ENCODE measurements around the gene ZBTB7A. TPM values are rescaled to one million over a fixed set of nuclear protein-coding genes. Genes with fewer than 3 reads are reported as not detected.

The ZBTB7A gene
- total RNA-seq, 2 experiments from 2014 or later = 46.6 TPM

DNA sequence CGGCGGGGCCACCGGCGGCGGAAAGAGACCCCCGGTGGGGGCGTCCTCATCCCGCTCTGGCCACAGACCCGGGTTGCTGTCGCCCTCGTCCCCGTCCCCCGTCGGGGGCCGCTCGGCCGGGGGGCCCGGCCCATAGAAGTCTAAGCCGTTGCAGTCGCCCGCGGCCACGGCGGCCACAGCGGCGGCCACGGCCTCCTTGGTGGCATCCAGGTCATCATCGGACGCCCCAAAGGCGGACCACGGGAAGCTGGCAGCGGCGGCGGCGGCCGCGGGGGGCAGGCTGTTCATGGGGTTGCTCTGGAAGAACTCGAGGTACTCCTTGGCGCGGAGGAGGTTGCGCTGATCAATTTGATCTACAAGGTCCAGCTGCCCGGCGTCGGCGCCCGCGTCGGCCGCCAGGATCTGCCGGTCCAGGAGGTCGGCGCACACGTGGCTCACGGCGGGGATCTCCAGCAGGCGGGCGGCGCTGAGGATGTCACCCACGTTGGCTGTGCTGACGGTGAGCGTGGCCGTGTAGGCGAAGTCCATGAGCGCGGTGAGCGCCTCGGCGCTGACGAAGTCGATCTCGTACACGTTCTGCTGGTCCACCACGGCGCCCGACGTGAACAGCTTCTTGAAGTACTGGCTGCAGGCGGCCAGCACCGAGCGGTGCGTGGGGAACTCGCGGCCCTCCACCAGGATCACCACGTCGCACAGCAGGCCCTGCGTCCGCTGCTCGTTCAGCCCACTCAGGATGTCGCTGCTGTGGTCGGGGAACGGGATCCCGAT lies 12.1 kb downstream of the ZBTB7A start:
- ChIA-PET CTCF (no interaction called here), POLR2A (no interaction called here)
- H3K4me1 Mint-ChIP-seq (ENCODE audit: low read depth) = peaks cover 54% of the 10 kb centered on the region
- peaks cover 54% of the 10 kb centered on the region for H3K36me3 Mint-ChIP-seq (ENCODE audit: low read depth)
- ATAC-seq (no peak), DNase-seq (no peak)
- no peaks in the 10 kb centered on the region for H3K27me3 Mint-ChIP-seq
- intact Hi-C loops (cut with micrococcal nuclease) = no loop called here
- no peaks in the 10 kb centered on the region for H3K9me3 Mint-ChIP-seq
- no peak for TF ChIP-seq CTCF (IDR thresholded peaks at IDR 0.05)
- H3K27ac Mint-ChIP-seq = no peak overlapping the region
- no peak overlapping the region for H3K4me3 Mint-ChIP-seq

DNA sequence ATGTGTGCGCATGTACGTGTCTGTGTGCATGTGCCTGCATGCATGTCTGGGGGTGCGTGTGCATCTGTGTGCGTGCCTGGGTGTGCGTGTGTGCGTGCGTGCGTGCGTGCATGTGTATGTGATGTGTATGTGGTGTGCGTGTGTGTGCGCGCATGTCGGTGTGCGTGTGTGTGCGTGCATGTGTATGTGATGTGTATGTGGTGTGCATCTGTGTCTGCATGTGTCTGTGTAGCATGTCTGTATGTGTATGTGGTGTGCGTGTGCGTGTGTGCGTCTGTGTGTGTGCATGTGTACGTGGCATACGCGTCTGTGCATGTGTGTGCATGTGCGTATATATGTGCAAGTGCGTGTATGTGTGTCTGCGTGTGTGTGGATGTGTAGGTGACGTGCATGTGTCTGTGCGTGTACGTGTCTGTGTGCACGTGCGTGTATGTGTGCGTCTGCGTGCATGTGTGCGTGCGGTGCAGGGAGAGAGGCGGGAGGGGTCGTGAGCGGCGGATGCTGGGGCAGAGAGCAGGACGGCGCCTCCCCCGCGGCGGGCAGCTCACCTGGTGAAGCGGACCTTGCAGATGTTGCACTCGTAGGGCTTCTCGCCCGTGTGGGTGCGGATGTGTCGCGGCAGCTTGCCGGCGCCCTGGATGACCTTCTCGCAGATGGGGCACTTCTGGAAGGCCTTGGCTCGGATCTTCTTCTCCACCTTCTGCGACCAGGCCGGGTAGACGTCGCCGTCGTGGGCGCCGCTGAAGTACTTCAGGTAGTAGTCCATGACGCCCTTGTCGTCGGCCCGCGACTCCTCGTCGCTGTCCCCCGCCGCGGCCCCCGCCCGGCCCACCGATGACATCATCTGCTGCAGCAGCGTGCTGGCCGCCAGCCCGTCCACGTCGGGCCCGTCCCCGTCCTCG lies 13.0 kb downstream of the ZBTB7A start:
- Mint-ChIP-seq H3K27me3 (no peaks in the 10 kb centered on the region), H3K9me3 (no peaks in the 10 kb centered on the region), H3K27ac (peak overlapping the region; percentile 65), H3K4me3 (no peak overlapping the region), H3K36me3 (ENCODE audit: low read depth) (peaks cover 55% of the 10 kb centered on the region), H3K4me1 (ENCODE audit: low read depth) (peaks cover 49% of the 10 kb centered on the region)
- ChIA-PET POLR2A (no interaction called here), CTCF (no interaction called here)
- ATAC-seq (no peak), DNase-seq (no peak)
- intact Hi-C loops (cut with micrococcal nuclease) = no loop called here
- TF ChIP-seq CTCF (IDR thresholded peaks at IDR 0.05) = no peak

- H3K36me3 Mint-ChIP-seq (ENCODE audit: low read depth) = peaks cover 55% of the 10 kb centered on the region
Measured at GRCh38 chr19:4052993-4053422, 13.7 kb downstream of the ZBTB7A start.

GRCh38 chr19:4052114-4052992 lies 14.3 kb downstream of the ZBTB7A start:
- no peaks in the 10 kb centered on the region for H3K27me3 Mint-ChIP-seq
- ATAC-seq (peak; percentile 35), DNase-seq (no peak)
- intact Hi-C loops (cut with micrococcal nuclease) = no loop called here
- peaks cover 50% of the 10 kb centered on the region for H3K36me3 Mint-ChIP-seq (ENCODE audit: low read depth)
- peaks cover 41% of the 10 kb centered on the region for H3K4me1 Mint-ChIP-seq (ENCODE audit: low read depth)
- POLR2A ChIA-PET = no interaction called here
- peak overlapping the region; percentile 84 for H3K27ac Mint-ChIP-seq
- H3K9me3 Mint-ChIP-seq = no peaks in the 10 kb centered on the region
- no peak overlapping the region for H3K4me3 Mint-ChIP-seq
- CTCF ChIA-PET = interaction anchor here (1.1 kb wide), 1 partner anchor 88 kb away, joined by 3 read pairs; no protein-coding TSS in a partner anchor
- TF ChIP-seq CTCF (IDR thresholded peaks at IDR 0.05) = no peak

More at GRCh38 chr19:4052993-4053422, 13.7 kb downstream of the ZBTB7A start:
- DNase-seq (no peak), ATAC-seq (no peak)
- Mint-ChIP-seq H3K27me3 (no peaks in the 10 kb centered on the region), H3K4me1 (ENCODE audit: low read depth) (peaks cover 46% of the 10 kb centered on the region), H3K4me3 (no peak overlapping the region), H3K27ac (peak overlapping the region; percentile 65), H3K9me3 (no peaks in the 10 kb centered on the region)
- no peak for TF ChIP-seq CTCF (IDR thresholded peaks at IDR 0.05)
- POLR2A ChIA-PET = no interaction called here
- intact Hi-C loops (cut with micrococcal nuclease) = no loop called here
- CTCF ChIA-PET = no interaction called here

Data from activated CD8-positive, alpha-beta T cell treated with anti-CD3 and anti-CD28 coated beads for 36 hours (primary cell).